GM12891 (cell line): ENCODE data around the gene SLC35A4.

Experiments
- PAX5 ChIP-seq: IDR thresholded peaks from 2 replicates; pipeline ENCODE4 v1.6.1; 2011; ENCODE audit warnings: low read length, moderate library complexity, mild to moderate bottlenecking; ENCODE audit not compliant: insufficient read depth, severe bottlenecking
- POLR2A ChIP-seq: IDR thresholded peaks from 2 replicates; pipeline ENCODE4 v1.6.1; 2011; ENCODE audit warnings: low read depth, low read length, control low read depth
- POLR2AphosphoS5 ChIP-seq: IDR thresholded peaks from 2 replicates; pipeline ENCODE4 v1.6.1; 2011; ENCODE audit warnings: low read depth, low read length, control low read depth
- POU2F2 ChIP-seq: IDR thresholded peaks from 2 replicates; pipeline ENCODE4 v1.6.1; 2011; ENCODE audit warnings: low read depth, mild to moderate bottlenecking, control low read depth, low read length, moderate library complexity
- TAF1 ChIP-seq: IDR thresholded peaks from 2 replicates; pipeline ENCODE4 v1.6.1; 2011; ENCODE audit warnings: low read depth, low read length, control low read depth

DNA sequence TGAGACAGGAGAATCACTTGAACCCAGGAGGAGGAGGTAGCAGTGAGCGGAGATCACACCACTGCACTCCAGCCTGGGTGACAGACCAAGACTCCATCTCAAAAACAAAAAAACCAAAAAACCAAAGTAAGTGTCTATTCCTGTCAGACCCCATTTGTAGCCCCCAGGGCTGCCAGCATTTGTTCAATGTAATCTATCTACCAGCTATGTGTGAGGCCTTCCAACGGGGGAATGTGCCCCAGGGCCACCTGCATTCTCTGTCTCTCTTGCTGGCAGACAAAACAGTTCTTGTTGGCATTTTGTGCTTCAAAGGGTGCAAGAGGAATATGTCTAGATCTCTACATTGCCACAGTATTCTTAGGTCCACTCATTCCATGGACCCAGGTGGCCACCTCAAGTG, 34.2 kb downstream of the SLC35A4 start:
- TF ChIP-seq POLR2A (no peak), POLR2AphosphoS5 (no peak), TAF1 (no peak), PAX5 (no peak), POU2F2 (no peak)
